ENCODE data around the gene INSC.

The INSC gene

DNA sequence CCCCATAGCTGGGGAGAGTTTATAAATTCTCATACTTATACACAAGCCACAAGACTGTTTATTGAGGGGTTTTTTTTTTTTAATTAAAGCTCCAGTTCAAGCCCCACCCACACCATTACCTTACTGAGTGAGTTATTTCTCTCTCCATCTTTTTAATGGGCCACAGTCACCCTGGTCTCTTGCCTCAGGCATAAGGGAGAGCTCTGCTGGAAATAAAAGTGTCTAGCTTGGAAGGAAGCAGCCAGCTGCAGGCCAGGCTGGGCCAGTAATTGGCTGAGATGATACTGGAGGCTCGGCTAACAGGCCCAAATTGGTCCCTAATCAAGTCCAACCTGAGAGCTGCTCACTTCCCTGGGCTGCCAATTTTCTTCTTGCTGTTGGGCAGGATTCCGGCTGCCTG is 174.1 kb downstream of the INSC start:
- DNase-seq (ENCODE audit: low read depth in 2 of 2) = no peak

DNA sequence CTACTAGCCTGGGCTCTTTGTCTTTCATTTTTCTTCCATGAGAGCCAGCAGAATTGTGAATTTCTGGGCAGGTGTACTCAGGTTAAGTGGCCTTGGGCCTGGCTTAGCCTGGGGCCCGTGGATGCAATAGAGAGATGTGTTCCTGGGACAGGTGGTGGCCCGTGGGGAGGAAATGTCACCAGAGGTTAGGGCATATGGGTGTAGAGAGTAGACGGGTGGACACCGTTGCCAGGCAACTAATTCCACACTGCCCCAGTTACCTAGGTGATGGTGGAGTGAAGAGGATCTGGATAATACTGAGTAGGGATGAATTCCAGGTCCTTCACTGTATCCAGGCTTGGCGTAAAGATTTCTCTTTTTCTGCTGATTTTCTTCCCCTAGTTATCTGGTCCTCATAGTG is 175.0 kb downstream of the INSC start:
- no peak for DNase-seq (ENCODE audit: low read depth in 2 of 2)

- DNase-seq (ENCODE audit: low read depth in 2 of 2) = no peak
Observed at GRCh38 chr11:15291885-15292284, 177.2 kb downstream of the INSC start.

GRCh38 chr11:15293975-15294620 is 179.4 kb downstream of the INSC start:
- DNase-seq (ENCODE audit: low read depth in 2 of 2) = no peak

- DNase-seq (ENCODE audit: low read depth in 2 of 2) = no peak
Observed at GRCh38 chr11:15295695-15296094, 181.0 kb downstream of the INSC start.

All from stimulated activated CD4-positive, alpha-beta T cell treated with anti-CD3 and anti-CD28 coated beads, Interleukin-1b, Interleukin-23, amount 100 ng/mL, for 1 hour (primary cell).